Smooth muscle cell of the brain vasculature (primary cell): ENCODE results near the gene CHRNB2.

ENCODE experiments used
- DNase-seq: peaks from one replicate; pipeline ENCODE4 v3.0.0-alpha.2; 2012; ENCODE audit warnings: low read depth, low spot score

Gene CHRNB2

GRCh38 chr1:154552036-154552435, 15.5 kb upstream of the CHRNB2 start:
- no peak for DNase-seq

DNA sequence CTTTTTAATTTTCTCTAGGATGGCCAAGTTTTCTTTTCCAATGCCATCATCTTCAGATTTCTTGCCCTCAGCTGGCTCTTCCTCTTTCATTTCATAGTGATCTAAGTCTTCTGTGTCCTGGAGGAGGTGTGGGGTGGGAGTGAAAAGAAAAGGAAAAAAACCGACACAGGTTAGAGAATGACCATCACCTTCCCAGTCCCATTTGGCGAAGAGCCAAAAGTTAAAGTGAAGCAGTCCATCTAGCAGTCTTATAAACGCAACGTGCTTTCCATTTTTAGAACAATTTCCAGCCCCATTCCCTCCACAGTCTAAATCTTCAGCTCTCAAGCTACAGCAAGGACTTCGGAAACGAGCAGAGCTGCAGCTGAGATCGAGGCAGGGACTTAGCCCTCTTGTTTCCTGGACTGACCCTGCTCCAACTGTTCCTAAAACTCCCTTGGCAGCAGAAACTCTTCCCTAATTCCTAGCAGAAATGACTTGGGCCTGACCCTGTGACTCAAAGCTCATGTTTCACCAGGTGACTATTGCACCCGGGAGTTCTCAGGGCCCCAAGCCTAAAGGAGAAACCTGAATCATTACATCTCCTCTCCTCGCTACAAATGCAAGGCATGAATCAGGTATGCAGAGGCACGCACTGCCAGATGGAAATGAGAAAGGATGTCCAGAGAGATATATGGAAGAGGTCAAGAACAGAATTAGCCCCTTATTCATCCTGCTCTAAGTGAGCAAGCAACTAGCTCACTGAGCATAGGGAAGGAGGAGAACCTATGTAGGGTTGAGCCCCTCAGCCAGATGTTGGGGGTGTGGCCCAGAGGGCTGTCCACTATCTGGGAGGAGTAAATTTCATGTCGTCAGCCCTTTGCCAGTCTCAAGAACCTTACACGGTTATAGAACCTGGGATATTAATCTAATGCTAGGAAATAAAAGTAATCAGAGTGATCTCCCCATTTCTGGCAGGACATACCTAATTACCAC, 14.2 kb upstream of the CHRNB2 start:
- no peak for DNase-seq

GRCh38 chr1:154556422-154556821, 11.2 kb upstream of the CHRNB2 start:
- no peak for DNase-seq

GRCh38 chr1:154557248-154557938, 10.2 kb upstream of the CHRNB2 start:
- DNase-seq: no peak

DNA sequence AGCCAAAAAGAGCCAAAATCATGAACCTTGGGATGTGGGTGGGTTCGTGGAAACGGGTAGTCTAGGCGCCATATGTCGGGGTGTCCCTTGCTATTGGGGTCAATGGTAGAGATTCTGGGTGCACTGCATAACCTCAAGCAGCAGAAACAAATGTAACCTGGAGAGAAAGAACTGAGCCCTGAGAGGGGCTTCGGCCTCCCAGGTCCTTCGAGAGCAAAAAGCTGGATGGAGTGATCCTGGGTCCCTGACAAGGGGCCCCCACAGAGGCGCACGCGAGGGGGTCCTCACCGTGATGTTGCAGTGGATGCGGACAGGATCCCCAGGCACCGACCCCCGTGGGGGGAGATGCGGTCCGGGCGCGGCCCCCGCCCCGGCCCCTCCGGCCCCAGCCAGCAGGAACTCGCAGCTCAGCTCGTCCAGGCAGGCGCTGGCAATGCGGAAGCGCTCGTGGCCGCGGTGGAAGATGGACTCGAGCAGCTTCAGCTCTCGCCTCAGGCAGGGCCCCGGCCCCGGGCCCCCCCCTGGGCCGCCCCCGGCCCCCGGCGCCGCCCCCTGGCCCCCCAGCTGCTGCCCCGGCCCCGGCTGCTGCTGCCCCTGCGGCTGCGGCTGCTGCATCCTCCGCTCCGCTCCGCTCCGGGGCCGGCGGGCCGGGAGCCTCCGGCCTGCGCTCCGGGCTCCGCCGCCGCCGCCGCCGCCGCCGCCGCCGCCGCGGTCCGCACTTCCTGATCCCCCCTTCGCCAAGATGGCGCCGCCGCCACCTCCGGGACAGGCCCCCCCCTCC, 9.4 kb upstream of the CHRNB2 start, which contains the start of gene UBE2Q1:
TSS of gene UBE2Q1 (minus strand) at position 724 of the 781 bp plus-strand sequence. CDS start at position 615, 109 bp downstream.
- no peak for DNase-seq

- peak; percentile 96 for DNase-seq
Measured at GRCh38 chr1:154558720-154559465, 8.7 kb upstream of the CHRNB2 start.

DNA sequence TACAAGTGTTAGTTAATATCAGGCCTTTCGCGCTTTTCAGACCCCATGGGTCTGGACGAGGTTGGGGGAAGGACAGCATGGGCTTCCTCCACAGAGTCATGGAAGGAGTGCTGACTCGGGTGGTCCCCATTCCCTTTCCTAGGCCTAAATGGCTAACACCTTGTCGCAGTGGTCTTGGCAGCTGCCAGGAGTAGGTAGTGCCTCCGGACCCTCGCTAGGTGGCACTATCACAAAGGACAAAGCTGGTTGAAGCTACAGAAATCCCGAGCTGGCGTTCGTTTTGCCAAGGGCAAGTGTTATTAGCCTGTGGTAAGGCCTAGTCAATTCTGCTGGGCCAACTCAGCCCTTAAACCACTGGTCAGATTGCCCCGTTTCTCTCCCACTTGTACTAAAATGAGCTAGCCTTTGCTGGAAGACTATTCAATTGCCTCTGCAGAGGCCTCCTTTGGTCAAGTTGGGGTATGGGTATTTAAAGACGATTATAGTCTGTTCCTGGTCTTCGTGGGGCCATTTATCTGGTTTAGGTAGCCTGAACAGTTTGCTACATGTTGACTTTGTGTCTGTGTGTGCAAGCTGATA, 8.0 kb upstream of the CHRNB2 start:
- peak; percentile 85 for DNase-seq

DNA sequence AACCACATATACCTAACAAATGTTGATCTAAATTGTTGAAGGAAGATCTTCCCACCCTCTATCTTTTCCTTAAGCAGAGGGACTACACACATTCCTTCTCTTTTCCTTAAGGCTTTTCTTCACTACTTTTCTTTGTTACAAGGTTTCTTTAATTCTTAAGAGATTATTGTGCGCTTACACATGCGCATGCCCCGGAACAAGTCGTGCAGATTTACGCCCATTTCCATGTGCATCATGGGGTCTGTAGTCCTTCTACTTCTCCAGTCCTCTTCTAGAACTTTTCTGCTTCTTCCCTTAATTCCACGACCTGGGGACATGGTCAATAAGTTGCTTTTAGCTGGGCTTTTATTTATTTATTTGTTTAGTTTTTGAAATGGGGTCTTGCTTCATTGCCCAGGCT, 1.7 kb upstream of the CHRNB2 start:
- DNase-seq: no peak

GRCh38 chr1:154568157-154568815, 708 bp downstream of the CHRNB2 start:
- DNase-seq: no peak

GRCh38 chr1:154571244-154571963, 3.8 kb downstream of the CHRNB2 start:
- DNase-seq: no peak

DNA sequence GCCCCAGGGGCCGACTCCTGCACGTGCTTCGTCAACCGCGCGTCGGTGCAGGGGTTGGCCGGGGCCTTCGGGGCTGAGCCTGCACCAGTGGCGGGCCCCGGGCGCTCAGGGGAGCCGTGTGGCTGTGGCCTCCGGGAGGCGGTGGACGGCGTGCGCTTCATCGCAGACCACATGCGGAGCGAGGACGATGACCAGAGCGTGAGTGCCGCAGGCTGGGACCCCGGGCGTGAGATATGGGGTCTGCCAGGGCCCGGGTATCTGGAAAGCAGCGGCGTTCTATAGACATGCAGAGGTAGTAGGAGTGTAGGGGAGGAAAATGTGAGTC, 4.3 kb downstream of the CHRNB2 start:
- DNase-seq: no peak

DNA sequence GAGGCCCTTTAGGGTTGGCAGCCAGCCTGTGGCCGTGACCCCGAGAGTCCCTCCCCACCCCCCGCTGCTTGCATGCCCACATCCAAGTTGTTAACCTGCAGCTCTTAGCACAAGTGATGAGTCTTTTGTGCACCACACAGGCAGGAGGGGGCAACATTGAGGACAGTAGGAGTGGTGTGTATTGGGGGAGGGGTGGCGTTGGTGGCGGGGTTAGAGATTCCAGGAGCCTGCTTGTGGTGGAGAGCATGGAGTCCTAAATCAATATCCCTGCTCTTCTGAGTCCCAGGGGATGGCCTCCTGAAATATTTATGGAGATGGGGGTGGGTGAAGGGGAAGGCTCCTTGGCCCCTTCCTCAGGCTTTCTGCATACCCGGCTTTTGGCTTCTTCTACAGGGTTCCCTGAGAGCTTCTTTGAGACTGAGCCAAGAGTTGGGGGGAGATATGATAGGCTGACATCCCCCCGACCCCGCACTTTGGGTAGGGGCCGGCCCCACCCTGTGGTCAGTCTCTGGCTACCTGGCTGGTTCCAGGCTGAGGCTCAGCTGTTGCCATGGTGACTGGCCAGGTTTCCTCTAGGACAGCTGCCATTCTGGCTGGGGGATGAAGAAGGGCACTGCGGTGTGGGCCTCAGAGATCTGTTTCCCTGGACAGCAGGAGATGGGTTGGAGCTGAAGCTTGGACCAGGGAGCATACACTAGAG, 5.0 kb downstream of the CHRNB2 start:
- no peak for DNase-seq

GRCh38 chr1:154573168-154573510, 5.6 kb downstream of the CHRNB2 start:
- DNase-seq: no peak

DNA sequence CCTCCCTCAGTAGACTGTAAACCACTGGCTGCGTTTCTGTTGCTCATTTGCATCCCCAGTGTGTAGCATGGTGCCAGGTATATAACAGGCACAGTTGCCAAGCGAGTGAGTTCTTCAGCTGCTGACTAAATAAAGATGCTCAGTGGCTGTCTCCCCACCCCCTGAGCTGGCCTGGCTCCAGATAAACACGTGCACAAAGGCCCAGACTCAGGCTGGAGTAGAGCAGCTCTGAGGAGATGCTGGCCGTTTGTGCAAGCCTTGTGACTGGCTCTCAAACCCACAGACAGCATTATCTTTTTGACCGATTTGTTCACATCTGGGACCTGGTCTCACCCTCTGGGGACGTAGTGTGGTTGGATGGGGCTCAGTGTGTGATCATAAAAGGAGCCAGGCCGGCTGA, 7.1 kb downstream of the CHRNB2 start:
- DNase-seq: no peak

GRCh38 chr1:154575147-154575927, 7.8 kb downstream of the CHRNB2 start:
- DNase-seq: no peak

DNA sequence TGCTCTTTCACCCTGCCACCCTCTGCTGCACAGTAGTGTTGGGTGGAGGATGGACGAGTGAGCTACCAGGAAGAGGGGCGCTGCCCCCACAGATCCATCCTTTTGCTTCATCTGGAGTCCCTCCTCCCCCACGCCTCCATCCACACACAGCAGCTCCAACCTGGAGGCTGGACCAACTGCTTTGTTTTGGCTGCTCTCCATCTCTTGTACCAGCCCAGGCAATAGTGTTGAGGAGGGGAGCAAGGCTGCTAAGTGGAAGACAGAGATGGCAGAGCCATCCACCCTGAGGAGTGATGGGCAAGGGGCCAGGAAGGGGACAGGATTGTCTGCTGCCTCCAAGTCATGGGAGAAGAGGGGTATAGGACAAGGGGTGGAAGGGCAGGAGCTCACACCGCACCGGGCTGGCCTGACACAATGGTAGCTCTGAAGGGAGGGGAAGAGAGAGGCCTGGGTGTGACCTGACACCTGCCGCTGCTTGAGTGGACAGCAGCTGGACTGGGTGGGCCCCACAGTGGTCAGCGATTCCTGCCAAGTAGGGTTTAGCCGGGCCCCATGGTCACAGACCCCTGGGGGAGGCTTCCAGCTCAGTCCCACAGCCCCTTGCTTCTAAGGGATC, 8.5 kb downstream of the CHRNB2 start:
- no peak for DNase-seq

DNA sequence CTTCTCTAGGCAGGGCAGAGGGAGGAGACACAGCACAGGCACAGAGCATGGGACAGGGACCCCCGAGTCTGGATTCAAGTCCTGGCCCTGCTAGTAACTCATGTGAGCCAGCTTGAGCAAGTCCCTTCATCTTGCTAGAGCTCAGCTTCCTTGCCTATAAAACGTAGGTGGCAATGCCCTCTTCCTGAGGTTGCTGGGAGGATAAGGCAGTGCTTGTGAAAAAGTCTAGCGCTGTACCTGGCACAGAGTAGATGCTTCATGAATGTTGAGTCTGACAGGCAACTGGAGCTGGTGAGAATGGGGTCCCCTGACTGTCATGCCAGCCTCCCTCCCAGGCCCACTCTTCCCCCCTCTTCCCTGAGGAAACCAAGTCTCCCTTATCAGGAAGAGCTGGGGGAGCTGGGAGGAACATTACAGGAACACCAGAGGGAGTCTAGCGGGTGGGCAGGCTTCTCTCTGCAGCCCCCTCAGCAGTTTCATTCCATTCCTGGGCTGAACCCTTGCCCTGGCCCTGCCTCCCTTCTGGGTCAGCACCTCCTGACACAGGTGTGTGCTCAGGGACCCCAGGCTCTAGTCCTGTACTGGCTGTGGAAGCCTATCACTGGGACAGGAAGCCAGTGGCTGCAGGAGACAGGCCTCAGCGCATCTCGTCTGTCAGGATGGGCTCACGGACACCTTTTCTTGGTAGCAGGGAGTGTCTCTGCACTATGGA, 9.9 kb downstream of the CHRNB2 start:
- no peak for DNase-seq
